ACHN (cell line): ENCODE data around the gene SUPT3H.
"Not testable (repeated sequence)": the region's sequence is repeated elsewhere in the genome, so short reads cannot be mapped to it uniquely, and the experiment has no call there.

Source experiments
- DNase-seq: peaks from one replicate; pipeline ENCODE4 v3.0.0-alpha.2; 2015
- in situ Hi-C: cut with HindIII; loops from 2 replicates; pipeline ENCODE4 v1.10.0; 2017; ENCODE audit warnings: low sequenced_read_pairs, low pct_ligation_motif_present, low pct_unique_long_range_greater_than_20kb

Gene SUPT3H

DNA sequence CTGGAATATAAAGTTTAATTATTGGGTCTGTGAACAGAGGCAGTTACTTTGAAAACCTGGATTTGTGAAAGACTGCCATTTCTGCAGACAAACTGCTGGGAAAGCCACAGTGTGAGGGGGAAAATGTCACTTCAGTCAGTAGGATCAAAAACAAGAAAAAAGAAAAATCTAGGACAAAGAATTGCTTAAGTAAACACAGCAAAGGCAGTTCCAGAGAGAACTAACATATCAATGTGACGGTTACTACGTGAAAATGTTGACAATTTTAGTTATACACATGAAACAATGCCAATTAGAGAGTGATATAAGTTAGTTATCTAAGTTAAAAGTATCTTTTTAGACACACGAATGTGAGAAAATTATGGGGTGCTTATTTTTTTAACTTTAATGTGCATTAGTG, 320.0 kb downstream of the SUPT3H start:
- in situ Hi-C loops = no loop called here
- no peak for DNase-seq

DNA sequence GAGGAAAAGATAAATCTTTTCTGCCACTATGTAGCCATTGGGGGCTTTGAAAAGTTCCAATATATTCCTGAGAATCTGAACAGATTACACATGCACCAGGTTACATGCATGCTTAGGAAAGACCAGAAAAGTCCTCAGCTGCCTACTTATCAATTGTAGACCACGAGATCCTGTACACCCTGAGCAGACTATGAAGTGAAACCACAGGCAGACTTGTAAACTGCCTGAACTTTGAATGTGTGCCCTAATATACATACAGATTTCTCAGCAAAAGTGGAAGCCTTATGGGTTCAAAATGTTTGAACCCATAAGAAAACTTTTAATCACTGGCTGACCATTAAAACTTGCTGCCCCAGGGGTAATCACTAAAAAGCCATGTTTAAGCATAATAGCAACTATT, 323.1 kb downstream of the SUPT3H start:
- no peak for DNase-seq
- in situ Hi-C loops = no loop called here

- DNase-seq = no peak
- in situ Hi-C loops = no loop called here
These were observed 325.4 kb downstream of the SUPT3H start for GRCh38 chr6:45052325-45052724.

- no peak for DNase-seq
- in situ Hi-C loops = no loop called here
These were observed 328.4 kb downstream of the SUPT3H start for GRCh38 chr6:45049188-45049843.

DNA sequence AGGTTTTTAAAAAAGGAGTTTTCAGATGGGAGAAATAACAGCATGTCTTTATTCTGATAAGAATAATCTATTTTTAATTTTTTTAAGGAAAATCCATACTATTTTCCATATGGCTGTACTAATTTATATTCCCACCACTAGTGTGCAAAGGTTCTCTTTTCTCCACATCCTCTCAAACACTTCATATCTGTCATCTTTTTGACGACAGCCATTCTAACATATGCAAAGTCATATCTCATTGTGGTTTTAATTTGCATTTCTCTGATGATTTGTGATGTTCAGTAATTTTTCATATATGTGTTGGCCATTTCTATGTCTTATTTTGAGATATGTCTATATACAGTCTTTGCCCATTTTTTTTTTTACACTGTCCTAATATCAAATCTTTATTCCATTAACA, 330.2 kb downstream of the SUPT3H start:
- in situ Hi-C loops = no loop called here
- DNase-seq = no peak

DNA sequence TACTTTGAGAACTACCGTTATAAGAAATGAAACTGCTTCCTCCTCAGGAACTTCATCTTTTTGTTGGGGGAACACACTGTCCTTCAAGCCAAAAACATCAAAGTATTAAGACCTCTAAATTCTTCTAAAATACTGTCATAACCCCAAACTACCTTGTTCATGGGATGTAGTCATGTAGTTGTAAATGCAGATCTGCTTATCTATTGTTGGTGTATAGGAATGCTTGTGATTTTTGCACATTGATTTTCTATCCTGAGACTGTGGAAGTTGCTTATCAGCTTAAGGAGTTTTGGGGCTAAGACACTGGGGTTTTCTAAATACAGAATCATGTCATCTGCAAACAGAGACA, 332.5 kb downstream of the SUPT3H start:
- in situ Hi-C loops = no loop called here
- no peak for DNase-seq

GRCh38 chr6:45044510-45045252, 333.1 kb downstream of the SUPT3H start:
- no peak for DNase-seq
- in situ Hi-C loops = no loop called here

DNA sequence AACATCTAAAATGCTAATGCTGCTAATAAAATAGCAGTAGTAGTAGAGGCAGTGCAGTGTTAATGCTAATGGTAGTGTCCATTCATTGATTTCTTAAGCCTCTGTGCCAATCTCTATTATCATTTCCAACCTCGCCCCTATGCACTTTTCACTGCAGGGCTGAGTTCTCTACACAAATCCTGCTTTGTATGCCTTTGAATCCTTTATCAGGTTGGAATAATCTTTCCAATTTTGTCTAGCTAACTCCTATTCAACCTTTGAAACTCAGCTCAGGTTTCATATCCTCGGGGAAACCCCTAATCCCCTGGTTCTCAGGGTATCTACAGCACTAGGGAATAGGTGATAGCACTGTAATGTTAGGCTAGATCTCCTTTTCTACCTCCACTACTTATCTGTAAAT, 333.6 kb downstream of the SUPT3H start:
- in situ Hi-C loops = no loop called here
- no peak for DNase-seq

GRCh38 chr6:45042673-45043072, 335.1 kb downstream of the SUPT3H start:
- DNase-seq, in situ Hi-C loops: not testable (repeated sequence)

DNA sequence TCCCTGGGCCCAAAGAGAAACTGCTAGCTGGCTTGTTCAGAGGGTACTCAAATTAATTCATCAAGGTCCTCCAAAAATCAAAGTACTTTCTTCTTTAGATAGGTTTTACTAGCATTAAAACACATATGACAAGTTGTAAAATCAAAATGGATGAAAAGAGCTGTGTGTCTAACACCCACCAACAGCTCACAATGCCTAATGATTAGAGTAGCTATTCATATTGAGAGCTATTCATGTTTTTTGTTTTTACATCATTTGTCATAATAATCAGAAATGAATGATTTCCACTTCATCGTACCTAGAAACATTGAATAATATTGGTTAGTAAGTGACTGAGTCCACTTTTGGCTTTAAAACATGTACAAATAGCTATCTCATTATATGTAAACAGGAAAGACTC, 339.5 kb downstream of the SUPT3H start:
- DNase-seq = no peak
- in situ Hi-C loops = no loop called here

- in situ Hi-C loops = no loop called here
- no peak for DNase-seq
These were observed 341.6 kb downstream of the SUPT3H start for GRCh38 chr6:45036103-45036502.

DNA sequence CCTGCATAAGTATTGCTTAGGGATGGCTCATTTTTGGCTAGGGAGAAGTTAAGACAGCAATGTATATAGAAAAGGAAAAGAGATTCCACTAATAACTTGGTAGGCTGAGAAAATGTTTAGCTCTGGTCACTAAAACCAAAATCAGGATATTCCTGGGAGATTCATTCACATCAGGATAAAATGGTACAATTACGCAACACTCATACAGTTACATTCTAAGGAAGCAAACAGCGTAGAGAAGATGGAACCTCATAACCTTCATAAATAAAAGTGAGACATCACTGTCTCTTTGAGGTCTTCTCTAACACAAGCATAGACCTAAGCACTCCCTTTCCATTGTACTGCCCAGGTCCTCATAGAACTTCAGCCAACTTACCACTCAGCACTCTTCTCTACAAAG, 345.3 kb downstream of the SUPT3H start:
- in situ Hi-C loops = no loop called here
- no peak for DNase-seq

GRCh38 chr6:45031601-45032000, 346.1 kb downstream of the SUPT3H start:
- no peak for DNase-seq
- in situ Hi-C loops = no loop called here

GRCh38 chr6:45027126-45027525, 350.6 kb downstream of the SUPT3H start:
- in situ Hi-C loops = no loop called here

DNA sequence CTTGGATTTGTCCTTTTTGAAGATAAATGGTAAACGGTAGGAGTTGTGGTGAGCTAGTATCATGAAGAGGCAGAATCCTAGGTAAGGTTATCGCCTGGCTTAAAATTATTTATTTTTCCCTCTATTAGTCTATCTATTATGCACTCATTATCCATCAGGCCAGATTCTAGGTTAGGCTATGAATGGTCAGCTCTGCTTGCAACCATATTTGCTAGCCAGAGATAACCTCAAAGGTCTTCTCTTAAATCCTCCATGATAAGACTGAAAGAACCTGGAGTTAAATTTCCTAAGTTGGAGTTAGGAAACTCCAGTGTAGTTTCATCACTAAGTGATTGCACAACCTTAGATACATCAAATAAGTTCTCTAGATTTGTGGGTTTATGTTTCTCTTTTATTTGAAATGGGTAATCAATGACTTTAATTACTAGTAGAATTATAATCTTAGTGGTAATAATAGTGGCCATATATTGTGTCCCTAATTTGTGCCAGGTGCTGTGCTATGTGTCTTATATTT, 351.7 kb downstream of the SUPT3H start:
- in situ Hi-C loops = no loop called here

More at GRCh38 chr6:45027126-45027525, 350.6 kb downstream of the SUPT3H start:
- no peak for DNase-seq

GRCh38 chr6:45024610-45025009, 353.1 kb downstream of the SUPT3H start:
- in situ Hi-C loops = no loop called here

More for the DNA sequence above, 351.7 kb downstream of the SUPT3H start:
- no peak for DNase-seq

DNA sequence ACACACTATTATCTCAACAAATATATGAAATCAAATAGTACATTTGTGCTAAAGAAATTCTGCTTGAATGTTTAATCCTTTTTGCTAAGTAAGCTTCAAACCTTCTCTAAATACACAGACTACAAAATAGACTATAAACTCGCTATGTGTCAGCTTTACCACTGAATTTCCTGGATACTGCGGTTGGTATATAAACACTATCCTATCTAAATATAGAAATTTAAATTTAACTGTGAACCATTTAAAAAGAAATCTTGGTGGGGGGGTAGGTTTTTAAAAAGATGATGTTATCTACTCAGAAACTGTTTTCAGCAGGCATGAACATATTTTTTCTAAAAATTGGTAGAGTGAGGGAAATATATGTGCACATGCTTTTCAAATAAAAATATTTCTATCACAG, 356.1 kb downstream of the SUPT3H start:
- DNase-seq = no peak
- in situ Hi-C loops = no loop called here

More at GRCh38 chr6:45024610-45025009, 353.1 kb downstream of the SUPT3H start:
- DNase-seq = no peak

DNA sequence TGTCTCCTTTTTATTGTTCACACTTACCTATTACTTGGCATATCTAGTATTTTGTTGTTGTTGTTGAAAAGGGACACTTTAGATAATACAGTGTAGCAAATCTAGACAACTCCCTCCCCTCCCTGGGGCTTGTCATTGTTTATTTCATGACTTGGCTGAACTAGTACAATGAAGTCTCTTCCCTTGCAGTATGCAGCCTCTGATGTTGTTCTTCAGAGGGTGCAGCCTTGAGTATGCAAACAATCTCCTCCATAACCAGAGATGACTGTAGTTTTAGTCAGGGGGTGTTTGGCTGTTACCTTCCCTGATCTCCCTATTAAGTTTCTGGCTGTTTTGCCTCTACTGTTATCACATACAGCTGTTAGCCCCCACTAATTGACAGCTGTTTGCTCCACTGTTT, 365.0 kb downstream of the SUPT3H start:
- DNase-seq = no peak
- in situ Hi-C loops = no loop called here

GRCh38 chr6:45009576-45009975, 368.2 kb downstream of the SUPT3H start:
- no peak for DNase-seq
- in situ Hi-C loops = no loop called here

GRCh38 chr6:45006893-45007292, 370.8 kb downstream of the SUPT3H start:
- no peak for DNase-seq
- in situ Hi-C loops = no loop called here
